ENCODE data around the gene PDZD7.

PDZD7 gene

GRCh38 chr10:100997360-100998182 is 33.4 kb downstream of the PDZD7 start:
- TF ChIP-seq CTCF (IDR thresholded peaks at IDR 0.05; ENCODE audit: borderline replicate concordance, control extremely low read depth, extremely low read depth, insufficient read depth, missing control alignments) = peak; percentile 86
- in situ Hi-C loops (cut with MboI; ENCODE audit: low sequenced_read_pairs, unreplicated experiment) = no loop called here
- peak; percentile 86 for DNase-seq (ENCODE audit: low spot score)

GRCh38 chr10:100996678-100997359 is 34.1 kb downstream of the PDZD7 start:
- peak; percentile 75 for DNase-seq (ENCODE audit: low spot score)
- in situ Hi-C loops (cut with MboI; ENCODE audit: low sequenced_read_pairs, unreplicated experiment) = no loop called here
- TF ChIP-seq CTCF (IDR thresholded peaks at IDR 0.05; ENCODE audit: borderline replicate concordance, control extremely low read depth, extremely low read depth, insufficient read depth, missing control alignments) = no peak

GRCh38 chr10:100995181-100995580 is 35.7 kb downstream of the PDZD7 start:
- in situ Hi-C loops (cut with MboI; ENCODE audit: low sequenced_read_pairs, unreplicated experiment) = no loop called here
- no peak for DNase-seq (ENCODE audit: low spot score)

GRCh38 chr10:100993986-100994708 is 36.8 kb downstream of the PDZD7 start:
- TF ChIP-seq CTCF (IDR thresholded peaks at IDR 0.05; ENCODE audit: borderline replicate concordance, control extremely low read depth, extremely low read depth, insufficient read depth, missing control alignments) = no peak
- in situ Hi-C loops (cut with MboI; ENCODE audit: low sequenced_read_pairs, unreplicated experiment) = no loop called here

More at GRCh38 chr10:100995181-100995580, 35.7 kb downstream of the PDZD7 start:
- TF ChIP-seq CTCF (IDR thresholded peaks at IDR 0.05; ENCODE audit: borderline replicate concordance, control extremely low read depth, extremely low read depth, insufficient read depth, missing control alignments) = no peak

GRCh38 chr10:100989088-100989487 is 41.8 kb downstream of the PDZD7 start:
- in situ Hi-C loops (cut with MboI; ENCODE audit: low sequenced_read_pairs, unreplicated experiment) = no loop called here
- no peak for TF ChIP-seq CTCF (IDR thresholded peaks at IDR 0.05; ENCODE audit: borderline replicate concordance, control extremely low read depth, extremely low read depth, insufficient read depth, missing control alignments)
- no peak for DNase-seq (ENCODE audit: low spot score)

More at GRCh38 chr10:100993986-100994708, 36.8 kb downstream of the PDZD7 start:
- DNase-seq (ENCODE audit: low spot score) = no peak

- no peak for DNase-seq (ENCODE audit: low spot score)
- in situ Hi-C loops (cut with MboI; ENCODE audit: low sequenced_read_pairs, unreplicated experiment) = no loop called here
- TF ChIP-seq CTCF (IDR thresholded peaks at IDR 0.05; ENCODE audit: borderline replicate concordance, control extremely low read depth, extremely low read depth, insufficient read depth, missing control alignments) = no peak
Observed at GRCh38 chr10:100988166-100988565, 42.8 kb downstream of the PDZD7 start.

All from GM13976 (cell line).